ENCODE measurements around the gene SERINC5. TPM values are rescaled to one million over a fixed set of nuclear protein-coding genes. Genes with fewer than 3 reads are reported as not detected.

The SERINC5 gene
- total and polyA plus RNA-seq, 12 donors, result 14.4 to 258 (median 88.0) TPM

GRCh38 chr5:80216753-80217596 is 38.9 kb downstream of the SERINC5 start:
- Histone ChIP-seq H3K27me3 (no peaks in the 10 kb centered on the region), H3K4me1 (replicated peaks in 1 of 2) (peaks cover 0 to 36% of the 10 kb centered on the region in 2 donors), H3K4me3 (no peak overlapping the region)

GRCh38 chr5:80216096-80216495 is 39.8 kb downstream of the SERINC5 start:
- Histone ChIP-seq H3K27me3 (no peaks in the 10 kb centered on the region), H3K36me3 (replicated peaks in 1 of 2) (no peaks in the 10 kb centered on the region), H3K9me3 (replicated peaks in 1 of 3) (no peaks in the 10 kb centered on the region), H3K27ac (peak overlapping the region in 1 of 5 donors; percentile 11), H3K4me1 (replicated peaks in 1 of 2) (peaks cover 0 to 42% of the 10 kb centered on the region in 2 donors), H3K4me3 (no peak overlapping the region)
- intact Hi-C loops (cut with DNase I), result no loop called here
- no peak for TF ChIP-seq POLR2A (IDR thresholded peaks at IDR 0.05)
- TF ChIP-seq CTCF (IDR thresholded peaks at IDR 0.05), result no peak
- 60 to 73% (median 69%) methylated on average over 6 to 8 of the region's 8 CpGs for WGBS, 4 donors
- no peak for DNase-seq

More at GRCh38 chr5:80216753-80217596, 38.9 kb downstream of the SERINC5 start:
- Histone ChIP-seq H3K36me3 (replicated peaks in 1 of 2) (no peaks in the 10 kb centered on the region), H3K9me3 (replicated peaks in 1 of 3) (no peaks in the 10 kb centered on the region), H3K27ac (peak overlapping the region in 3 of 5 donors; percentile 36 to 70 (median 41))
- no peak for TF ChIP-seq CTCF (IDR thresholded peaks at IDR 0.05)
- TF ChIP-seq POLR2A (IDR thresholded peaks at IDR 0.05), result peak in 1 of 2 donors; percentile 45
- WGBS, 4 donors, result 51 to 57% (median 53%) methylated on average over 12 of the region's 12 CpGs
- DNase-seq, result peak; percentile 81 to 94 (median 91)
- intact Hi-C loops (cut with DNase I), result no loop called here

- 70 to 83% (median 73%) methylated on average over 4 of the region's 4 CpGs for WGBS, 4 donors
- H3K4me1 ChIP-seq (replicated peaks in 1 of 2), result peaks cover 0 to 46% of the 10 kb centered on the region in 2 donors
- H3K27ac ChIP-seq, result no peak overlapping the region
- intact Hi-C loops (cut with DNase I), result no loop called here
- no peaks in the 10 kb centered on the region for H3K9me3 ChIP-seq (replicated peaks in 1 of 3)
- TF ChIP-seq CTCF (IDR thresholded peaks at IDR 0.05) (no peak), POLR2A (IDR thresholded peaks at IDR 0.05) (no peak)
- DNase-seq, result no peak
- no peaks in the 10 kb centered on the region for H3K36me3 ChIP-seq (replicated peaks in 1 of 2)
- no peak overlapping the region for H3K4me3 ChIP-seq
- H3K27me3 ChIP-seq, result no peaks in the 10 kb centered on the region
Measured at GRCh38 chr5:80215523-80215922, 40.3 kb downstream of the SERINC5 start.

- WGBS, 4 donors, result 60 to 76% (median 69%) methylated on average over 3 of the region's 3 CpGs
- Histone ChIP-seq H3K9me3 (replicated peaks in 1 of 3) (no peaks in the 10 kb centered on the region), H3K4me1 (replicated peaks in 1 of 2) (peaks cover 0 to 48% of the 10 kb centered on the region in 2 donors), H3K4me3 (no peak overlapping the region), H3K36me3 (replicated peaks in 1 of 2) (no peaks in the 10 kb centered on the region), H3K27ac (no peak overlapping the region), H3K27me3 (no peaks in the 10 kb centered on the region)
- intact Hi-C loops (cut with DNase I), result no loop called here
- DNase-seq, result no peak
- TF ChIP-seq CTCF (IDR thresholded peaks at IDR 0.05), result no peak
- TF ChIP-seq POLR2A (IDR thresholded peaks at IDR 0.05), result no peak
Measured at GRCh38 chr5:80213466-80213865, 42.4 kb downstream of the SERINC5 start.

Measured in adrenal gland (tissue), 12 donors.